GM12864 (cell line): ENCODE data around the gene FBXL7.

Experiments used
- DNase-seq: peaks from one replicate; pipeline ENCODE4 v3.0.0-alpha.2; 2011; ENCODE audit warnings: low read depth
- H3K4me3 ChIP-seq: 2 replicates; pipeline ENCODE4 v1.5.1; 2011; ENCODE audit warnings: mild to moderate bottlenecking, low read depth, low read length, control low read depth
- CTCF ChIP-seq: IDR thresholded peaks from 2 replicates; pipeline ENCODE4 v1.5.1; 2011; ENCODE audit warnings: low read depth, mild to moderate bottlenecking, moderate library complexity, low read length, control low read depth, inconsistent platforms; ENCODE audit errors: missing control alignments

The FBXL7 gene

GRCh38 chr5:15740383-15740782 lies 240.4 kb downstream of the FBXL7 start:
- H3K4me3 ChIP-seq = no peak overlapping the region
- no peak for TF ChIP-seq CTCF
- no peak for DNase-seq

GRCh38 chr5:15741591-15741990 lies 241.6 kb downstream of the FBXL7 start:
- TF ChIP-seq CTCF = no peak
- no peak for DNase-seq
- no peak overlapping the region for H3K4me3 ChIP-seq

- H3K4me3 ChIP-seq = no peak overlapping the region
- TF ChIP-seq CTCF = no peak
- DNase-seq = no peak
Observed at GRCh38 chr5:15746833-15747232, 246.9 kb downstream of the FBXL7 start.

GRCh38 chr5:15748266-15748665 lies 248.3 kb downstream of the FBXL7 start:
- no peak overlapping the region for H3K4me3 ChIP-seq
- no peak for DNase-seq
- no peak for TF ChIP-seq CTCF

GRCh38 chr5:15752663-15753285 lies 252.8 kb downstream of the FBXL7 start:
- no peak for TF ChIP-seq CTCF
- no peak overlapping the region for H3K4me3 ChIP-seq
- DNase-seq = no peak

GRCh38 chr5:15753752-15754151 lies 253.8 kb downstream of the FBXL7 start:
- DNase-seq = no peak
- no peak overlapping the region for H3K4me3 ChIP-seq
- TF ChIP-seq CTCF = no peak

GRCh38 chr5:15757103-15757502 lies 257.1 kb downstream of the FBXL7 start:
- no peak for TF ChIP-seq CTCF
- no peak overlapping the region for H3K4me3 ChIP-seq
- no peak for DNase-seq
